Measurements from ENCODE around the gene PAMR1.
A peak's percentile ranks its signal among the peaks of the same experiment; 100 is the strongest.
"Not testable (repeated sequence)": the region's sequence is repeated elsewhere in the genome, so short reads cannot be mapped to it uniquely, and the experiment has no call there.

PAMR1 gene

DNA sequence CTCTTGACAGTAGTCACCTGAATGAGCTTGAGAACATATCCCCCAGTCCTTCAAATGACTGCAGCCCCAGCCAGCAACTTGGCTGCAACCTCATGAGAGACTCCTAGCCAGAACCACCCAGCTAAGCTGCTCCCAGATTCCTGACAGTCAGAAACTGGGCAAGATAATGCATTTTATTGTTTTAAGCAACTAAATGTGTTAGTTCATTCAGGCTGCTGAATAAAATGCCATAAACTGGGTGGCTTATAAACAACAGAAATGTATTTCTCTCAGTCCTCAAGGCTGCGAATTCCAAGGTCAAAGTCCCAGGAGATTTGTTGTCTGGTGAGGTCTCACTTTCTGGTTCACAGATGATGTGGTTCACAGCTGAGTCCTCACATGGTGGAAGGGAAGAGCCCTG, 5.8 kb upstream of the PAMR1 start:
- H3K4me3 ChIP-seq (ENCODE audit: low read length), result no peak overlapping the region
- TF ChIP-seq CTCF (conservative IDR thresholded peaks at IDR 0.05; ENCODE audit: low read length), result no peak
- peak; percentile 90 for DNase-seq (ENCODE audit: low read depth)

- no peak overlapping the region for H3K4me3 ChIP-seq (ENCODE audit: low read length)
- TF ChIP-seq CTCF (conservative IDR thresholded peaks at IDR 0.05; ENCODE audit: low read length), result no peak
- DNase-seq (ENCODE audit: low read depth), result peak; percentile 99
Measured at GRCh38 chr11:35529971-35530495, 4.6 kb upstream of the PAMR1 start.

- TF ChIP-seq CTCF (conservative IDR thresholded peaks at IDR 0.05; ENCODE audit: low read length), result no peak
- H3K4me3 ChIP-seq (ENCODE audit: low read length), result peak overlapping the region; percentile 87
Measured at GRCh38 chr11:35526370-35526792, 965 bp upstream of the PAMR1 start.

GRCh38 chr11:35524780-35525179, 636 bp downstream of the PAMR1 start:
- H3K4me3 ChIP-seq (ENCODE audit: low read length), result peak overlapping the region; percentile 87
- no peak for TF ChIP-seq CTCF (conservative IDR thresholded peaks at IDR 0.05; ENCODE audit: low read length)
- peak; percentile 47 for DNase-seq (ENCODE audit: low read depth)

More at GRCh38 chr11:35526370-35526792, 965 bp upstream of the PAMR1 start:
- peak; percentile 34 for DNase-seq (ENCODE audit: low read depth)

DNA sequence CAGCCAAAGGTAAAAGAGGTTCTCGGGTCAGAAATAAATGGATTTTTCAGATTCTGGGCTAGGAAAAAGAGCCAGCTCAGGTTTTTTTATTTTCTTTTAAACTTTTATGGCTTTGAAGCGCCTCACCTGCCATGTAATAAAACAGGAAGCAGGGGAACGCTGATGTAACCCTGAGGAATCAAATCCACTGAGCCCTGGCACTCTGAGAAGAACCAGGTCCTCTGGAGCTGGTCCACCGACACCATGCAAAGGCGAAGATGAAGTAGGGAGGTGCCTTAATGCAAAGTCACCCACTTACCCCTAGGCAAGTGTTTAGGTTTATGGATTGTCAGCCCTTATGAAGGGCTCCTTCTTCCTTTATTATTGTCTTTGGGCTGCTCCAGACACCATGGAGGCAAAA, 1.6 kb downstream of the PAMR1 start:
- DNase-seq (ENCODE audit: low read depth), result no peak
- TF ChIP-seq CTCF (conservative IDR thresholded peaks at IDR 0.05; ENCODE audit: low read length), result no peak
- peak overlapping the region; percentile 87 for H3K4me3 ChIP-seq (ENCODE audit: low read length)

- peak; percentile 83 for DNase-seq (ENCODE audit: low read depth)
- TF ChIP-seq CTCF (conservative IDR thresholded peaks at IDR 0.05; ENCODE audit: low read length), result no peak
- H3K4me3 ChIP-seq (ENCODE audit: low read length), result peak overlapping the region; percentile 87
Measured at GRCh38 chr11:35523331-35523768, 2.1 kb downstream of the PAMR1 start.

DNA sequence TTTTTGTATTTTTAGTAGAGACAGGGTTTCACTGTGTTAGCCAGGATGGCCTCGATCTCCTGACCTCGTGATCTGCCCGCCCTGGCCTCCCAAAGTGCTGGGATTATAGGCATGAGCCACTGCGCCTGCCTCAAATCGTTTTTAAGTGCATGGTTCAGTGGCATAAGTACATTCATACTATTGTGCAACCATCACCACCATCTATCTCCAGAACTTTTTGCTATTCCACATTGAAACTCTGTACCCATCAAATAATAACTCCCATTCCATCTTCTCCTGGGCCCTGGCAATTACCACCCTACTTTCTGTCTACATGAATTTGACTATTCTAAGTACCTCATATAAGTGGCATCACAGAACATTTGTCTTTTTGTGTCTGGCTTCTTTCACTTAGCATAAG, 3.3 kb downstream of the PAMR1 start:
- H3K4me3 ChIP-seq (ENCODE audit: low read length); DNase-seq (ENCODE audit: low read depth): not testable (repeated sequence)

GRCh38 chr11:35520376-35520775, 5.0 kb downstream of the PAMR1 start:
- DNase-seq (ENCODE audit: low read depth), result no peak
- TF ChIP-seq CTCF (conservative IDR thresholded peaks at IDR 0.05; ENCODE audit: low read length), result no peak
- H3K4me3 ChIP-seq (ENCODE audit: low read length), result no peak overlapping the region

All from AG10803 (cell line).